Iris pigment epithelial cell (primary cell): ENCODE data around the gene SMARCA2.

Experiments
- DNase-seq: peaks from one replicate; pipeline ENCODE4 v3.0.0-alpha.2; 2011; ENCODE audit warnings: low read depth

SMARCA2 gene

DNA sequence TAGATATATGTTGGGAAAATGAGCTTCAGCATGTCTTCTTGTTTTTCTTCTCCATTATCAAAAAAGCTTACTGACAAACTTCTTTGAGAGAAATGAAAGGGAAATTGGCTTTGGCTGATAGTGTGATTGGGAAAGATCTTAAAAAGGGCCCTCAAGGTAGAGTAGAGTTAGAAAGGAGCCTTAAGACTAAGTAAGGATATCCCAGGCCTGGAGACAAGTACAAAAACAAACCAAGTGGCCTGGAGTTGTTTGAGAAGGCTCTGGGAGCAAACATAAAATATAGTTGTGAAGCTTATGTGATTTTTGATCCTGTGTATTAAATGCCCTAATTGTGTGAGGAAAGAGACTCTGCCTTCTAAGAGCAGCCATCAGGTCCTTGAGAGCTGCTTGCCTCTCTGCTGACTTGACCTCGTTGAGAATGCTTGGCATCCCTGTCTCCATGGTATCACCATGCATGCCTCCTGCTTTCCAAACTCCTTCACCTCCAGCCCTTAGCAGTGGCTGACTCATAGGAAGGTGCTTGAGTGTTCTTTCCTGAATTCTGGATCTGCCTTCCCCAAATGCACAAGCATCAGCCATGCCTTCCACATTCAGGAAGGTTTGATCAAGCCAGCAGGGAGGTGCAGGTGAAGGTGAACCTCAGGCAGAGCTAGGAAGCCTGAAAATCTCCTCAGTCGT, 78.9 kb downstream of the SMARCA2 start:
- peak; percentile 74 for DNase-seq

DNA sequence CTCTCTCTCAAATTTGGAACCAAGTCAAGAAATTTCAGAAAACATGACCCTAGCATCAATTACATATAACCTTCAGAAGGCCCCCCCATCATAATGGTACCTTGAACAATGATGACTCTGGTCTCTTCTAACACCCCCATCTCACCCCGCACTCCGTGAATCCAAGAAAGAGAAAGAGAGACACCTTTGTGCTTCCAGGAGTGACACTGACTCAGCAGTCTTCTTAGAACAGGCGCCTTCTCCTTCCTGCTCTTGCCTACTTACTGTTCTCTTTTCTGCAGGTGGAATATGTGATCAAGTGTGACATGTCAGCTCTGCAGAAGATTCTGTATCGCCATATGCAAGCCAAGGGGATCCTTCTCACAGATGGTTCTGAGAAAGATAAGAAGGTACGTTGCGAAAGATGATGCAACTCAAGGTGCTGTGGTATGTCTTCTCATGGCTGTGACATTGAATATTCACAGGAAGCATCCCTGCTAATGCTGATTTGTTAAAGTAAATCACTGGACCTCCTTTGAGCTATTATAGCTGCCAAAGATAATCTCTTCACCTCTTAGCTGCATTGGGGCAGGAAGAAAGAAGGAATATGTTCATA, 81.3 kb downstream of the SMARCA2 start:
- no peak for DNase-seq

DNA sequence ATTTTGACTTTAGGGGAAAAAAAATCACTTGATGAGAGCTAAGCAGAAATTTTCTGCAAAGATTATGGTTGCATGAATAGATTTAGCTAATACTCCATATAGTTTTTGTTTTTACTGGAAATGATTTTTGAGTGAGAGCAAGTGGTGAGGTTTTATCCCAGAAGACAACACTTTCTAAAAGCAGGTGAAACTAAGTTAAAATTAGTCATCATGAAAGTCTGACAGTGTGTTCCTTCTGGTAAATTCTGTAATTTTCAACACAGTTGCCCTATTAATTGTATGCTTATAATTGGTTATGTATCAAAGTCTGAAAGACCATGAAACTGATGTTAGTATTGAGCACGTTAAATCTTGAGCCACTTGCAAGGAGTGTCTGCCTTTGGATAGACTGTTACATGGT, 91.5 kb downstream of the SMARCA2 start:
- no peak for DNase-seq

DNA sequence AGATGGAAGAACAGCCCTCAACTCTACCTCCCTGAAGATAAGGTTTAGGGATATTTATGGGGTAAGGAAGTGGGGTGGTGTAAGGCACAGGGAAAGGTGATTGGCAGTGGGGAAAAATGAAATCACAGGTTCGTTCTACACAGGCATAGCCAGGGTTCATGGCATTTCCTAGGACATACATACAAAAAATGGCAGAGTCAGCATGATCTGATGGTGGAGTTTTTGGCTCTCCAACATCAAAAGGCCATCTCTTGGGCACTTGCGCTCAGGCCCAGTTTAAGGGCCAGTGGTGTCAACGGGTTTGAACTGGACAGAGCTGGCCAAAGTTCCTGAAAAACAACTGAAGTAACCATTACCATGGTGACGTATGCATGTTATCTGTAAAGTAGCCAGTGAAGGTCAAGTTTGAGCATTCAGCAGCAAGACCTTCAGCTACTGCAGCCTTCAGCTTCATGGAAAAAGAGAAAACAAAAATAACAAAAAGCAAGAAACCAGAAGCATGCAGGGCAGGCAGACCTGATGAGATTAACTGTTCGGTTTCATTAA, 92.8 kb downstream of the SMARCA2 start:
- no peak for DNase-seq

DNA sequence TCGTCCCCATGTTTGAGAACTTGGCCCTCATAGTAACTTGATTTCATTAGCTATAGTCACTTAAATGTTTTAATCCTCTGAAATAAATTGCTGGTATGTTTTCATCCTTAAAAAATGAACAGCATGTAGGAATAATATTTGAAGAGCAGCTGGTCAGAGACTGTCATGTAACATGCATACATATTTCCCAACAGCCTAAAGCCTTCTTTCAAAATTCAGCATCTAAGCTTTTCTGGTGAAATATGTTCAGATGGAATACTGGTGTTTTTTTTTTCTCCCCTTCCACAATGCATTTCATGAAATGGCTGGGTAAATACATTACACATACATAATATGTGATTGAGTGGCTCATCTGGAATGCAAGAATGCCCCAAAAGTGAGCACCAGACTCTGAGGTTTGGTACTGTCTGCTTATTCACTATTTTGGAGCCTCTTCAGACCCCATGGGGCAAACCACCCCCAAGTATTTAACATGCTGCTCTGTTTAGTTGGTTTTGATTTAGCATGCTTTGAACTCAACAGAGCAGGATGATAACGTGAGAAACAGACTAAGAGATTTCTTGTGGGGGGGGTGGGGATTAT, 94.0 kb downstream of the SMARCA2 start:
- DNase-seq, result peak; percentile 49

DNA sequence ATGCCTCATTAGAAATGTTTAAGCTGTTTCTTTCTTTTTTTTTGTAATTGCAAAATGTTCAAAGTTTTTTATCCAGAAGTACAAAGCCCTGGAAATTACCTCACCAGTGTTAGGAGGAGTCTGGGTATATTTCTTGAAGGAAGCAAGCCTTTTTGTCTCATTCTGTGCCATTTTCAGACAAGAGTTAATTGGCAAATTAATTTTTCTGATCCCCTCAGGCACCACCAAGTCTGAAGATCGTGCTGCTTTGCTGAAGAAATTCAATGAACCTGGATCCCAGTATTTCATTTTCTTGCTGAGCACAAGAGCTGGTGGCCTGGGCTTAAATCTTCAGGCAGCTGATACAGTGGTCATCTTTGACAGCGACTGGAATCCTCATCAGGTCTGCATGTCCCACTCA, 94.9 kb downstream of the SMARCA2 start:
- DNase-seq, result no peak

DNA sequence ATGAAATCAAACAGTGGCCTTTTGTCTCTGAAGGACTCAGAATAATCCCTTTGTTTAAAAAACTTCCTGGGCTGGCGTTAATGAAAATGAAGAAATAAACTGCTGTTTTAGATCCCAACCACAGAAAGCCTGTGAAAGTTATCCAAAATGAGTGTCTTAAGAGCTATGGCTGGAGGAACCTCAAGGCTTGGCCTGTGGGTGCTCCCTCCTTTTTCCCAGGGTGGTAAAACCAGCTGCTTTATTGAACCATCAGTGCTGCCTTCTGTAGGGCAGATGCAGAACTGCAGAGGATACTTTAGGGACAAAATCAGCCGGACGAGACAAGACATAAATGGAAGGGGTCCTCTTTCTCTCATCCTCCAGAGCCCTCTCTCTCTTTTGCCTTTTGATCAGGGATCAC, 100.9 kb downstream of the SMARCA2 start:
- peak; percentile 25 for DNase-seq

DNA sequence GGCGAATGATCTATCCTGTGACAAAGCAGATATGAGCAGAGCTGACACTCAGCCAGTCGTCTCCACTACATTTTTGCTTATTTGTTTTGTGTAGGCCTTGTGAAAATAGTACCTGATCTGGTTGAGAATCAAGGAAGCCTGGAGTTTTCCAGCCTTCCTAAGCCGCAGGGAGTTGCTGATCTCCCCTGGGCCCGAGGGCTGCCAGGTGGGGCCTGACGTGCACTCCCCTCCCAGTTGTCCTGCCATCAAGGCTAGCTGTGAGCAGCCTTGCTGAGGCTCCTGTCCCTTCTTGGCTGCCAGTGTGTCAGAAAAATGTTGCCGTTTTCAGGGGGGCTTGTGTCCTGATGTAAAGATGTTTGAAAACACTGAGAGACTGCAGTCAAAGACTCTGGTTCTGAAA, 102.4 kb downstream of the SMARCA2 start:
- DNase-seq, result no peak

DNA sequence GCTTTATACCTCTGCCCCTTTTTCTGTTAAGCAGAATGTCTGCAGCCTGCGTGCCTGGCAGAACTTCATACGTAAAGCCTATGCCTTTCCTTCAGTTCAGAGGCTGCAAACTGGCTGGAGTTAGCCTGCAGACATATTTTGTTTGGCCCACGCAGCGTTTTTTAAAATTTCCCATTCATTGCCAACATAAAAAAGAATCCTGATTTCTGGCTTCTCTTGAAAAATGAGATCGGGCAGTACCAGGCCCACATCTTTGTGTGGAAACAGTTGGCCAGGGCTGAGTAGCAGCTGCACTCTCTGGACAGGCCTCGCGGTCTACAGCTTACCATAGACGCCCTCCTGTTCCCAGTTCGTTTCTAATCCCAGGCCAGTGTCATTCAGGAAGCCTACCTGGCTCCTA, 104.4 kb downstream of the SMARCA2 start:
- DNase-seq, result no peak

DNA sequence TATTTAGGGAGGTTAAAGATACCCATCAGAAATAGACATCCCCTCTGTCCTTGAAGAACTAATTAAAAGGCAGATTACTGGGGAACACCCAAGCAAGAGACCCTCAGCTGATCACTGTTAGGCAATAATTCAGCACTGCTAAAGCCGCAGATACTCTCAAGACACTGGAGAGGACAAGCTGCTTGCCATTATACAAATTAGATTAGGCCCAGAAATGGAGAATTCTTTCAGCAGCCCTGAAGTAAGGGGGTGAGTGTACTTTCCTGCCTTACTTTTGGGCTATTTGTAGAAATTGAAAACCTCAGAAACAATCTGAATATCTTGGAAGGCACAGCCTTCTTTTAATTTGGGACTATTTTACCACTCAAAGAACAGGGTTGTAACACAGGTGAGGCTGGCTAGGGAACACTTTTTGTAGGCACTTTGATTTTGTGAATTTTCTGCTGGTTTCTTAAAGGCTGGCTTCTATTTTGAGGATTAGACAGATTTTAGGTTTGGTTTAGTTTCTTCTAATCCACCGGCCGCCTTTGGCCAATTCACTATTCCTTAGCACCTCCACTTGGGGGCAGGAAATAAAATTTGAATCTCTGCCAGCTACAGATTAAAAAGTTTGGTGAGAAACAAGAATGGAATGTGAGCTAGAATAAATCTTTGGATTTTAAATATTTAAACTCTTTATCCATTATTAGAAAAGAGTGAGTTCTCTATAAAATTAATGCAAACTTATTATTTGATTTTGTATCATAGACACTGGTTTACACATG, 106.0 kb downstream of the SMARCA2 start:
- DNase-seq, result peak; percentile 69

DNA sequence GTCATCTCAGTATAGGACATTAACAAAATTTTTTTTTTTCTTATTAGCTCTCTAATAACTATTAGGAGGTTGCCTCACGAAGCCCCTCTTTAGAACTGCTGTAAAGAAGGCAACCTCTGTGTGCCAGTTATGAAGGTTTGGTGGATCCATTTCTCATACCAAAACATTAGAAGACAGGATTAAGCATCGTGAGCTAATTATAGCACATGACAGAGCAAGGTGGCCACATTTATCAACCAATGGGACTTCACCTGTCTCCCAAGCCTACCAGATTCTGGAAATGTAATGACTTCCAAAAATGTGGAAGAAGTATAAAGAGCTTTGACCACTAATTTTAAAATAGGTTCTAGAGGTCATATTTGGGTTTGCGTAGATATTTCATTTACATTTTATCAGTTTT, 107.2 kb downstream of the SMARCA2 start:
- DNase-seq, result no peak

DNA sequence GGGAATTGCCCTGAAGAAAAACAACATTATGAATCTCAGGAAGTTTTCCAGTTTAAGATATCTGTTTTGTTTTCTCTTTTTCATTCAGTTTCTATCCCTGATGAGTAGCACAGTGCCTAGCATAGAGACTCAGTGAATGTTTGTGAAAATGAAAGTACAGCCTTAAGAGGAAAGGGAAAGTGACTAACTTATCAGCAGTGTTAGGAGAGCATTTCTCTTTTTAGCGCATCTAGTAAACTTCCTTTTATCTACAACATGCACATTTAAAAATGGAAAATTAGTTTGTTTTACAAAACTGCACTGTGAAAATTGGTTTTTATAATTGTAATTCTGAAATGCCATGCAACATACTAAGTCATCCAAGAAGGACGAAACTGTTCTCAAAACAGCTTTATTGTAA, 110.8 kb downstream of the SMARCA2 start:
- DNase-seq, result peak; percentile 40

DNA sequence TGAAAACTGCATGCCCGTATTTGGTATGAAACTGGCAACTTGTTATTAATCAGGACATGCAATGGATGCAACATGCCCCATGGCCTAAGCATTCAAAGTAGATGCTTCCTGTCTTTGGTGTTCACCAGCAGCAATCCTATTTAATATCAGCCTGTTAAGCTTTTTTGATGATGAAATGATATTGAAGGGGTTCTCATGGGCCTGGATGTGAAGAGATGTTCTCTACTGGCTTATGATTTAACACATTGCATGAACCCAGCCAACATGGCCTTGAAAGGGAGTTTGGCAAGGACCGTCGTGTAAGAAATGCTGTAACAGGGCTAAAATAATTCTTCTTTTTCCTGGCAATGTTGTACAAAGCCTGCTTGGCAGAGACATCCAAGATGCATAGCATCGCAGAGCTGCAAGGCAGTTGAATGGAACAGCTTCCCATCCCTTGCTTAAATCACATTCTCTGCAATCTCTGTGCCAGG, 111.2 kb downstream of the SMARCA2 start:
- DNase-seq, result peak; percentile 38

DNA sequence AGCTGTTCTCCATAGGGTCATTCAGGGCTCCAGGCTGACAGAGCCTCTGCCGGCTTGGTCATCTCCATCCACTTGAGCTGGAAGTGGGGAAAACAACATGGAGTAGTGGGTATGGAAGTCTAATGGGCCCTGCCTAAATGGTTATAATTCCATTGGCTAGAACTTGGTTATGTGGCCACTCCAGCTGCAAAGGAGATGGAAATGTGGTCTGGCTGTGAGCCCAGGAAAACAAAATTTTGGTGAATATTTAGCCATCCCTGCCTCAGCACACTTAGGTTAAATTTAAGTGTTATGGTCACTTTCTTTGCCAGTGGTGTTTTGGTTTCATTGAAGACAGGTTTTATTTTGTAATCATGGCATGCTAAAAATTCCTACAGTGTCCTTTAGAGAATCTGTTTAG, 112.3 kb downstream of the SMARCA2 start:
- peak; percentile 55 for DNase-seq

DNA sequence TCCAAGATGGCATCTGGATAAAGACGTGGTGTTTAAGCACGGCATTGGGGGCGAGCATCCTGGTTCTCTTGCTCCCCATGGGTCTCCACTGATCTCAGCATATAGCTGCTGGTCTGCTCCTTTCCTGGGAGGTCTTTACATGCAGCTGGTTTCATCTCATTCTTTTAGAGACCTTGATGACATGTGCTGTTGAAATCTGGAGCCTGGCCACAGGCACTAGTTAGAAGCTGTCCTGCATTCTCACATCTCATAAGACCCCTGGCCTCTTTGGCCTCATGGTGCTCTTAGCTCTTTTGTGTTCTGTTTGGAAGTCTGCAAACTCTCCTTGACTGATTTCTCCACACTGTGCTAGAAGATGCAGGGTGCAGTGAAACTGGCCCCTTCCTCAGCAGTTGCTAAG, 113.0 kb downstream of the SMARCA2 start:
- peak; percentile 5 for DNase-seq

DNA sequence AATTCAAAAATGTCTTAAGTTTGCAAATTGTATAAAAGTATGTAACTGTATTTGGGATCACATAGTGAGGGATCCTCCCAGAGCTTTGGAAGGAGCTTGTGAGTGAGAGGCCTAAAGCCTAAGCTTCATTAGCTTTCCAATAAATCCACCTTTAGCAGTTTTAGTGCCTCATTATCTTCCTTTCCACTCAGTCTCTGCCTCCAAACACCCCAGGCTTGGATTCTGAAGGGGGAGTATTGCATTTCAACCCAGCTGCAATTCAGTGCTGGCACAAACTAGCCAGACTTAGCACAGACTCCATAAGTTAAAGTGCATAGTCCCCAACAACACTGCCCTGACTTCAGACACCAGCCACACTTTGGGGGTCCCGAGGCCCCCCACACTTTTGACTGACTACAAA, 113.5 kb downstream of the SMARCA2 start:
- DNase-seq, result no peak

DNA sequence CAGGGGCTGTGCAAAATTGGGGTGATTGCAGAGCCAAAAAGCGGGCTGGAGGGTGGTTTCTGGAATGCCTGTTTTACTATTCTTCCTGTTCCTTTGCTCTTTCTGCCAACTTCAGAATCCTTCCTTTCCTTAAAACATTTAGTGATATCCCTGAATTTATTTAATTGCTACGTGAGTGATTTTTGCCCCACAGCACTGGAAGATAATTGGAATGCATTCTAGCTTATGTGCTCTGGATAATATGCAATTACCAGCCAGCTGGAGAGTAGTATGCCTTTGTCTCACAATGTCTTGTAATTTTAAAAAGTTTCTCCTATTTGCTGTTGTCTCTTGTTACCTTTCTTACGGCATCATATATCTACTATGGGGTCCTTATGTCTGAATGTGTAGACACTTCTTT, 115.8 kb downstream of the SMARCA2 start:
- no peak for DNase-seq

DNA sequence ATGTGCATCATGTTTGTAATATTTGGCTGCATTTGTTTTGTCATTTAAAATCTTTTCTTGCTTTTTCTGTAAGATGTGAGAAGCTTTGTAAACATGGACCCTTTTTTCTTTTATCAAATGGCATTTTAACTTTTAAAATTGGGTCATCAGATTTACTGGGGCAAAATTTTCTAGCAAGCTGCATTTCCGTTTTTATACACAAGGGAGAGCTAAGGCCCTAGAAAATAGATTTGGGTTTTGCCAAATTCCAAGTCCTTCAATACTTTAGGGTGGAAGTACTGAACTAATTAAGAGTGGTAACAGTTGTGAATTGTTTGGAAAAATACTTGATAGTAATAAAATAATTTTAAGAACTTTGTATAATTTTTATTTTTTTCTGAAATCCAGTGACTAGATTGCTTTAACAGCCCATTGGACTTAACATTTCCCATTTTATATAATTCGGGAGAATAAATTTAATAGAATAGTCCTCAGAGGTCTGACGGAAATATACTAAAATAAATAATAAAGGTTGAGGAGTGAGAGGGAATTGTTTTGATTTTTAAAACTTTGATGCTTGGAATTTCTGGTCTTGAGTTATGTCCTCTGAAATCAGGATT, 117.4 kb downstream of the SMARCA2 start:
- peak; percentile 45 for DNase-seq

DNA sequence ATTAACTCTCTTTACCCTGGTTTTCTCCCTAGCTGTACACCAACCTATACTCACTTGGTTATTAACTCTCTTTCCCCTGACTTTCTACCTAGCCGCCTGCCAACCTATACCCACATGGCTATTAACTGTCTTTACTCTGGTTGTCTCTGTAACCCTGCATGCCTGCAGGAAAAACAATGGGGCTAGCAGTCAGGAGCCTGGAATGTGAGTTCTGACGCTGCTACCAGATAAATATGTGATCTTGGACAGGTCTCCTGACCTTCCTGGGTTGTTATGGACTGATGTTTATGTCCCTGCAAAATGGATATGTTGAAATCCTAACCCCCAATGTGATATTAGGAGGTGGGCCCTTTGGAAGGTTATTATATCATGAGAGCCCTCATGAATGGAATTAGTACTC, 119.2 kb downstream of the SMARCA2 start:
- DNase-seq, result peak; percentile 50

DNA sequence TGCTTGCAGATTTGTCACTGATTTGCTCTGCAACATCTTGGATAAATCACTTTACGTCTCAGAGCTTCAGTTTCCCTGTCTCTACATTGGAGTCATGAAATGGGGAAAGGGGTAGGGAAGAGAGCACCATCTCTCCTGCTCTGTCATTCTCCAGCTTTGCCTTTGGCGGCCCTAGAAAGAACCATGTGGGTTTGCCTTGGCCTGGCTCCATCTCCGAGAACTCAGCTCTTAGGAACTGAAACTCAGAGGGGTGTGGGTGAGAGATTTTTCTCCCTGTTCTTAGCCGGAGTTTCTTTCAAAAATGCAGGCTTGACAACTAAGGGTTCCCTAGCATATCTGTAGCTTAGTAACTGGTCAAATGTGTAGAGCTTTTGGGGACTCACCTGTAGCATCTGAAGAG, 123.5 kb downstream of the SMARCA2 start:
- no peak for DNase-seq

DNA sequence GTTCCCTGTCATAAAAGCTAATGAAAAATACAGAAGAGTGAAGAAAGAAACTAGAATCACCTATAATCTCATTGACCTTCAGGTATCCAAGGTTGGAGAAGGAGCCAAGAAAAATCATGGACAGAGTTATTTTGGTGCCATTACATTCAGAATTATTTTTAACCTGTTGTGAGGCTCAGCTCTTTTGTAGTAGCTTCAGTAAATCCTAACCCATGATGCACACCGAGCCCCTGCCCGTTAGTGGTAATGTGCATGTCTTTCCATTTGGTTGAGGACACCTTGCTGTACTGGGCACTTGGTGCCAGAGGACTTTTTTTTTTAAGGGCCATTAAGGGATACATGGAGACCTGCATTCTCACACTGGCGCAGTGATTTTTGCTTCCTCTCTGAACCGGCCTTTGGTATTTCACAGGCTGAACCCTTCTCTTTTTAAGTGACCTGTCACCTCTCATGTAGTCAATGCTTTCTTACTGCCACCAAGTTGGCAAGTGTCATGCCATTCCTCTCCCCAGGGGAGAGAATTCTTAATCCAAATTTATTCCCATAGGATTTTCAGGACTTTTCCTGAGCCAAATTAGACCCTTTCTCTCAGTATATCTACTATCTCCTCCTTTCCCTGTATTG, 125.6 kb downstream of the SMARCA2 start:
- DNase-seq, result no peak

DNA sequence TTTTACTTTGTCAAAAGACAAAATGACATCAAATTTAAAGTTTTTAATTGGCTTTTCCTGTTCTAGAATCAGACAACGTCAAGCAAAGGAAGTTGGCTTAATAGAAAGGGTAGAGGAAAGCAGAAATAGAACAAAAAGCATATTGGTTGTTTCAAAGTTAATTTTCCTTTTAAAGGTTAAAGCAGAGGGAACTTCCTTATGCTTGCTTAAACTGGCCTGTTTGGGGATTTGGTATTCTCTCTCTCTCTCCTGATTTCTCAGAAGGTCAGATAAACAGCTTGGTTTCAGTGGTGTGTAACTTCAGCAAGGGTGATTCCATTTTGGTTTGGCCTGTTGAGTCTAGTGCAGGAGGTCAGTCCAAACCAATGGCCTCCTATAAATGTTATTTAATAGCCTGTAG, 127.1 kb downstream of the SMARCA2 start:
- DNase-seq, result no peak
